B cell (primary cell): ENCODE data around the gene ACY1.

Experiments used
- EZH2 ChIP-seq: IDR thresholded peaks from 2 replicates; pipeline ENCODE4 v1.6.1; 2012; ENCODE audit warnings: borderline replicate concordance, low read depth, mild to moderate bottlenecking, moderate library complexity, low read length; ENCODE audit not compliant: insufficient read depth, poor library complexity, severe bottlenecking
- TF ChIP-seq, protein P1 (sequence below): fragments of 200-600 bp; IDR thresholded peaks from one replicate; pipeline ENCODE4 v1.8.0; 2022; ENCODE audit warnings: antibody characterized with exemption, mild to moderate bottlenecking

DNA sequence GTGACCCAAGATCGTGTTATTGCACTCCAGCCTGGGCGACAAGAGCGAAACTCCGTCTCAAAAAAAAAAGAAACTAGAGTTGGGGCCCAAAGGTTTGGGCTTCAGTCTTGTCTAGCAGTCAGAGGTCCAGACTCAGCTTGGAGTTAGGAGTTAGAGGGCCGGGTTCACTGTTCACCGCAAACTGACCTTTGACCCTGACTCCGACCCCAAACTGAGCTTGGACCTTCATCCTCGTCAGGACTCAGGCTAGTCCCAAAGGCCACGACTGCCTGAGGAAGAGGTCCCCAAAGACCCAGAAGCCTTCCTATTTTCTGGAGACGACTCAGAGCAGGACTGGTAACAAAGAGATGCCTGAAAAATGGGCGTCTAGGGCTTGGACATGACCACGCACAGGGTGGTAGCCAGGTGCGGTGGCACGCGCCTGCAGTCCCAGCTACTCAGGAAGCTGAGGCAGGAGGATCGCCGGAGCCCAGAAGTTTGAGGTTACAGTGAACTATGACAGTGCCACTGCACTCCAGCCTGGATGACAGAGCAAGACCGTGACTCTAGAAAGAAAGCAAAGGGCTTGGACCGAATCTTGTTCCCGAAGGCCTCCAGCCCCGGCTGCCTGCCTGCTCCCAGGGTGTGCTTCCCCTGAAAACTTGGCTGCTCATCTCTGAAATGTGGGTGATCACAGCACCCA lies 35.1 kb downstream of the ACY1 start:
- TF ChIP-seq, protein P1, sequence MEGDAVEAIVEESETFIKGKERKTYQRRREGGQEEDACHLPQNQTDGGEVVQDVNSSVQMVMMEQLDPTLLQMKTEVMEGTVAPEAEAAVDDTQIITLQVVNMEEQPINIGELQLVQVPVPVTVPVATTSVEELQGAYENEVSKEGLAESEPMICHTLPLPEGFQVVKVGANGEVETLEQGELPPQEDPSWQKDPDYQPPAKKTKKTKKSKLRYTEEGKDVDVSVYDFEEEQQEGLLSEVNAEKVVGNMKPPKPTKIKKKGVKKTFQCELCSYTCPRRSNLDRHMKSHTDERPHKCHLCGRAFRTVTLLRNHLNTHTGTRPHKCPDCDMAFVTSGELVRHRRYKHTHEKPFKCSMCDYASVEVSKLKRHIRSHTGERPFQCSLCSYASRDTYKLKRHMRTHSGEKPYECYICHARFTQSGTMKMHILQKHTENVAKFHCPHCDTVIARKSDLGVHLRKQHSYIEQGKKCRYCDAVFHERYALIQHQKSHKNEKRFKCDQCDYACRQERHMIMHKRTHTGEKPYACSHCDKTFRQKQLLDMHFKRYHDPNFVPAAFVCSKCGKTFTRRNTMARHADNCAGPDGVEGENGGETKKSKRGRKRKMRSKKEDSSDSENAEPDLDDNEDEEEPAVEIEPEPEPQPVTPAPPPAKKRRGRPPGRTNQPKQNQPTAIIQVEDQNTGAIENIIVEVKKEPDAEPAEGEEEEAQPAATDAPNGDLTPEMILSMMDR = no peak
- TF ChIP-seq EZH2 = no peak
